ENCODE data around the gene KIAA1958. TPM values are rescaled to one million over a fixed set of nuclear protein-coding genes. Genes with fewer than 3 reads are reported as not detected.

The KIAA1958 gene
- total and polyA plus RNA-seq, 12 donors = 0.59 to 7.7 (median 6.1) TPM

DNA sequence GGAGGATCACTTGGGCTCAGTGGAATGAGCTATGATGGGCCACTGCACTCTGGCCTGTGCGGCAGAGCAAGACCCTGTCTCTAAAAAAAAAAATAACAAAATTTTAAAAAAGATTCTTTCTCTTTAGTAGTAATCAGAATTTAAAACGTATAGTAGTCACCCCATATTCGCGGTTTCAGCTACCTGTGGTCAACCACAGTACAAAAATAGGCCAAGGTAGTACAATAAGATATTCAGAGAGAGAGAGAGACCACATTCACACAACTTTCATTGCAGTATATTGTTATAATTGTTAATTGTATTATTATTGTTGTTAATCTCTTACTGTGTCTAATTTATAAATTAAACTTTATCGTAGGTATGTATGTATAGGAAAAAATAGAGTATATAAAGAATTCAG lies 212.6 kb downstream of the KIAA1958 start:
- TF ChIP-seq, protein P1, sequence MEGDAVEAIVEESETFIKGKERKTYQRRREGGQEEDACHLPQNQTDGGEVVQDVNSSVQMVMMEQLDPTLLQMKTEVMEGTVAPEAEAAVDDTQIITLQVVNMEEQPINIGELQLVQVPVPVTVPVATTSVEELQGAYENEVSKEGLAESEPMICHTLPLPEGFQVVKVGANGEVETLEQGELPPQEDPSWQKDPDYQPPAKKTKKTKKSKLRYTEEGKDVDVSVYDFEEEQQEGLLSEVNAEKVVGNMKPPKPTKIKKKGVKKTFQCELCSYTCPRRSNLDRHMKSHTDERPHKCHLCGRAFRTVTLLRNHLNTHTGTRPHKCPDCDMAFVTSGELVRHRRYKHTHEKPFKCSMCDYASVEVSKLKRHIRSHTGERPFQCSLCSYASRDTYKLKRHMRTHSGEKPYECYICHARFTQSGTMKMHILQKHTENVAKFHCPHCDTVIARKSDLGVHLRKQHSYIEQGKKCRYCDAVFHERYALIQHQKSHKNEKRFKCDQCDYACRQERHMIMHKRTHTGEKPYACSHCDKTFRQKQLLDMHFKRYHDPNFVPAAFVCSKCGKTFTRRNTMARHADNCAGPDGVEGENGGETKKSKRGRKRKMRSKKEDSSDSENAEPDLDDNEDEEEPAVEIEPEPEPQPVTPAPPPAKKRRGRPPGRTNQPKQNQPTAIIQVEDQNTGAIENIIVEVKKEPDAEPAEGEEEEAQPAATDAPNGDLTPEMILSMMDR (IDR thresholded peaks at IDR 0.05) = no peak
- Histone ChIP-seq H3K27me3 (no peaks in the 10 kb centered on the region), H3K4me3 (no peak overlapping the region), H3K4me1 (peaks cover 0 to 6% (median 0%) of the 10 kb centered on the region in 9 donors), H3K27ac (no peak overlapping the region), H3K36me3 (peaks cover 0 to 70% (median 9%) of the 10 kb centered on the region in 9 donors), H3K9me3 (no peaks in the 10 kb centered on the region)
- WGBS, 2 donors = 96 to 97% methylated on average over 5 of the region's 5 CpGs
- DNase-seq (no peak), ATAC-seq (no peak)
- intact Hi-C loops (cut with DNase I) = no loop called here

DNA sequence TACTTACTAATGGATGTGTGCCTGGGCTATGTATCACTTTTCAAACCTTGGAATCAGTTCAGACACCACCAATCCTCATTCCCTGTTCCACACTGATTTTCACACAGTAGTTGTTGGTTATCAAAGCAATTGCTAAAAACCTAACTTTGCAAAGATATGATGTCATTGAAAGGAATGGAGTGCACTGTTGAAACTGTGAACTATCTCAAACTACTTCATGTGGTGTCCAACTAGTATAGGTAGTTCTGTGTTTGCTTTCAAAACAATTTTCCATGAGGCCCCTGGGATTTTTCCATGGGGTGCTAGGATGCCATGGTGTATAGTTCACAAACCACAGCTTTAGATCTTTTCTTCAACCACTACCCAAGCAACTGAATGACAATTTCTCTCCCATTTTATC lies 213.5 kb downstream of the KIAA1958 start:
- H3K36me3 ChIP-seq = peaks cover 0 to 65% (median 9%) of the 10 kb centered on the region in 9 donors
- TF ChIP-seq, protein P1 (IDR thresholded peaks at IDR 0.05) = no peak
- no peaks in the 10 kb centered on the region for H3K9me3 ChIP-seq
- no peak for DNase-seq
- ATAC-seq = no peak
- H3K27me3 ChIP-seq = no peaks in the 10 kb centered on the region
- intact Hi-C loops (cut with DNase I) = loop anchor here in 6 of 10 donors (5.0 to 10.0 kb wide), 5 partner anchors 215 to 255 kb away; partner anchors contain the start of gene KIAA1958 (in 1 of the 6)
- no peak overlapping the region for H3K27ac ChIP-seq
- H3K4me1 ChIP-seq = no peaks in the 10 kb centered on the region
- no peak overlapping the region for H3K4me3 ChIP-seq

DNA sequence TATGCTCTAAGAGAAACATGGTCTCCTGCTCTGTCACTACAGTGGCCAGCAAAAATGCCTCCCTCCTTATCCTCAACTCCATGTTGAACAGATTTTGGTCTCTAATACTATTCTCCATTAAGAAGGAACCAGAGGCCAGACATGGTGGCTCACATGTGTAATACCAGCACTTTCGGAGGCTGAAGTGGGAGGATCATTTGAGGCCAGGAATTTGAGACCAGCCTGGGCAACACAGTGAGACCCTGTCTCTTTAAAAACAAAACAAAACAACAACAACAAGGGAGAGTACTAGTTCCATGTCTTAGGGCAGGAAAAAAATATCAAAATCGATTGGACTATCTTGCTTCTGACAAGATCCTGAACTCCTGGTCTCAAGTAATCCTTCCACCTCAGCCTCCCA lies 216.7 kb downstream of the KIAA1958 start:
- Histone ChIP-seq H3K27ac (no peak overlapping the region), H3K36me3 (peaks cover 0 to 52% (median 0%) of the 10 kb centered on the region in 9 donors), H3K9me3 (no peaks in the 10 kb centered on the region), H3K27me3 (no peaks in the 10 kb centered on the region), H3K4me3 (no peak overlapping the region), H3K4me1 (peaks cover 0 to 7% (median 0%) of the 10 kb centered on the region in 9 donors)
- DNase-seq (no peak), ATAC-seq (no peak)
- 91 to 93% methylated on average over 2 of the region's 2 CpGs for WGBS, 2 donors
- TF ChIP-seq, protein P1 (IDR thresholded peaks at IDR 0.05) = no peak
- intact Hi-C loops (cut with DNase I) = loop anchor here in 6 of 10 donors (5.0 to 10.0 kb wide), 5 partner anchors 219 to 259 kb away; partner anchors contain the start of gene KIAA1958 (in 1 of the 6)

DNA sequence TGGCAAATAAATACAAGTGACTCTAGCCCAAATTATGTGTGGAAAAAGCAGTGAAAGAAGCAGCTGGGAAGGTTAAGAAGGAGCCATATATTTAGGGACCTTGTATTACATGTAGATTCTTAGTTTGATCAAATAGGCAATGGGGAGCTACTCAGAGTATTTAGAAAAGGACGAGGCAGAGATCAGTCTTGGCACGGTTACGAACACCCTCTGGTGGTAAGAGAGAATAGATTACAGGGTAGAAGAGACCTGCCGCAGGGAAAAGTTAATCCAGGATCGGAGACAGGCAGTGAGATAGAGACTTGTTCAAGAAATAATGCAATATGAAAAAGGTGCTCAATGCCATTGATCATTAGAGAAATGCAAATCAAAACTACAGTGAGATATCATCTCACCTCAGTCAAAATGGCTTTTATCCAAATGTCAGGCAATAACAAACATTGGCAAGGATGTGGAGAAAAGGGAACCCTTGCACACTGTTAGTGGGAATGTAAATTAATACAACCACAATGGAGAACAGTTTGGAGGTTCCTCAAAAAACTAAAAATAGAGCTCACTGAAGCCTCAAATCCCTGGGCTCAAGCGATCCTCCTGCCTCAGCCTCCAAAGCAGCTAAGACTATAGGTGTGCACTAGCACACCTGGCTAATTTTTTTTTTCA lies 219.3 kb downstream of the KIAA1958 start:
- peak in 7 of 8 donors; percentile 55 to 70 (median 61) for ATAC-seq
- TF ChIP-seq, protein P1 (IDR thresholded peaks at IDR 0.05) = peak in 7 of 9 donors; percentile 21 to 52 (median 45)
- 42 to 49% methylated on average over 6 of the region's 6 CpGs for WGBS, 2 donors
- DNase-seq = peak in 1 of 2 donors; percentile 19
- H3K4me3 ChIP-seq = no peak overlapping the region
- H3K36me3 ChIP-seq = peaks cover 0 to 33% (median 0%) of the 10 kb centered on the region in 9 donors
- no peak overlapping the region for H3K27ac ChIP-seq
- peaks cover 0 to 7% (median 1%) of the 10 kb centered on the region in 9 donors for H3K4me1 ChIP-seq
- H3K9me3 ChIP-seq = no peaks in the 10 kb centered on the region
- no peaks in the 10 kb centered on the region for H3K27me3 ChIP-seq
- intact Hi-C loops (cut with DNase I) = loop anchor here in 7 of 10 donors (5.0 to 10.0 kb wide), 6 partner anchors 219 to 614 kb away; partner anchors contain the start of gene KIAA1958 (in 2 of the 7)
